Peyer's patch (tissue), 4 donors: Measurements from ENCODE around the gene GIPC2.

Experiments used
- CTCF ChIP-seq, 6 experiments: fragments of 450-650 bp in 4 of 6; fragments of 200-600 bp in 2 of 6; sonication (generic) in 1 of 6; IDR thresholded peaks; one replicate each; pipeline ENCODE4 v1.5.1; 2017 to 2019; ENCODE audit warnings: antibody characterized with exemption in 6 of 6, mild to moderate bottlenecking in 3 of 6, moderate library complexity in 1 of 6
- POLR2A ChIP-seq, 2 donors: fragments of 450-650 bp; IDR thresholded peaks; one replicate each; pipeline ENCODE4 v1.5.1; 2017; ENCODE audit warnings: antibody characterized with exemption in 2 of 2, mild to moderate bottlenecking in 2 of 2, moderate library complexity in 2 of 2

DNA sequence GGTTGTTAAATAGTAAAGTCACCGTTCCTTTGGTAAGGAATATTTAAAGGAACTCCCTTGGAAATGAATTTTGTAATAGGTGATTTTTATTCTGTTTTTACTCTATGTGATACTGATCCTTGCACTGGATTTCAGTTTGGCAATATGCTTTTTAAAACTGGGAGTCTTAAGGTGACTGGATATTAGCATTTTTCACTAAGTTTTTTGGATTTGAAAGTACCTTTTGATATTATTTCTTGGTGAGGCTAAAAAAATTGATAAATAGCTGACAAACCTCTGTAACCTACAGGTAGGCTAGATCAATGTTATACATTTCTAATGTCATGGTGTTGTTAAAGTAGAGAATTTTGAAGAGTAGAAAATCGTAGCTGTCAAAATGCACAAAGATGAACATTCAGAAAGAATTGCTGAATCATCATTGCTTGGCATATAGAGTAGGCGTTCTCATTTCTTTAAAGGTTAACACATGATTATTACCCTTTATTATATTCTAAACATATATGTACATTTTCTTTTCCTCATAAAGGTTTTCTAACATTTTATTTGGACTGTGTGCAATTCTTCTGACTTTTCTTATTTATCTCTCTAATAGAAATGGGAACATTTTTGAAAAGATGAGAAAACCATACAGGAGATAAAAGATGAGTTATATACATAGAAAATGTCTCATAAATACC, 42.6 kb upstream of the GIPC2 start:
- TF ChIP-seq CTCF (IDR thresholded peaks at IDR 0.05) (no peak), POLR2A (IDR thresholded peaks at IDR 0.05) (no peak)
